ENCODE results near the gene AVL9.

AVL9 gene

GRCh38 chr7:32535162-32535702 is 39.9 kb downstream of the AVL9 start:
- DNase-seq, result no peak

GRCh38 chr7:32536016-32536415 is 40.7 kb downstream of the AVL9 start:
- no peak for DNase-seq

GRCh38 chr7:32536585-32536984 is 41.3 kb downstream of the AVL9 start:
- no peak for DNase-seq

- DNase-seq, result no peak
Observed at GRCh38 chr7:32537760-32538159, 42.5 kb downstream of the AVL9 start.

DNA sequence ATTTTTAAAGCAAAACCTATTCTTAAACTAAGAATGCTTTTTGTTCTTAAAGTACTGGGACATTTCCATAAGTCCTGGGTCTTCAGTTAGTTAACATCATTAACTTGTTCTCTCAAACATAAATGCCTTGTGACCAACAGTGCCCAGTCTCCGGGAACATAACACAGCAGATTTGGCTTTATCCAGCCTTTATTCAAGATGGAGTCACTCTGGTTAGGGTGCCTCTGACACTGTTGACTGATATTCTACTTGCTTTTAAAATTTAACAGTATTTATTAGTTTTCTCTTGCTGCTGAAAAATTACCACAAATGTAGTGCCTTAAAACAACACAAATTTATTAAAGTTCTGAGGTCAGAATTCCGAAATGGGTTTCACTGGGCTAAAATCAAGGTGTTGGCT is 44.1 kb downstream of the AVL9 start:
- no peak for DNase-seq

DNA sequence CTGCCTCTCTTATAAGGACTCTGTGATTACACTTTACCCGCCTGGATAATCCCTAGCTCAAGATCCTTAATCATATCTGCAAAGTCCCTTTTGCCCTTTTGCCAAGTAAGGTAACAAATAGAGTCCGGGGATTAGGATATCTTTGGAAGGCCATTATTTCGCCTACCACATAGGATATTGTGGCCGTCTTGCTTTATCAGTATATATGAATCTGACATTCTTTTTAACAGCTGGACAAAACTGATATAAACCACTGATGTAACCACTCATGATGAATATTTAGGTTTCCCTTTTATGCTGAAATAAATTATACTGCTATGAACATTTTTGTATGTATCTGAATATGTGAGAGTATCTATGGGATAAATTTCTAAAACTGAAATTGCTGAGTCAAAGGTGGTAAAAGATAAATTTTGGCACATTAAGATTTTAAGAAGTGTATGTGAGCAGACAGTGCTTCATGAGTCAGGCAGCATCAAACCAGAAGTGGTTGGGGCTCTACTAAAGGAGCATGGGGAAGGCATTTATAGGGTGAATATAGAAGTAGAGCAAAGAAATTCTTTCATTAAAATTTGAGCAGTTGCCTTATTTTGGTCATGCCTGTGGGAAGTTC is 44.7 kb downstream of the AVL9 start:
- no peak for DNase-seq

DNA sequence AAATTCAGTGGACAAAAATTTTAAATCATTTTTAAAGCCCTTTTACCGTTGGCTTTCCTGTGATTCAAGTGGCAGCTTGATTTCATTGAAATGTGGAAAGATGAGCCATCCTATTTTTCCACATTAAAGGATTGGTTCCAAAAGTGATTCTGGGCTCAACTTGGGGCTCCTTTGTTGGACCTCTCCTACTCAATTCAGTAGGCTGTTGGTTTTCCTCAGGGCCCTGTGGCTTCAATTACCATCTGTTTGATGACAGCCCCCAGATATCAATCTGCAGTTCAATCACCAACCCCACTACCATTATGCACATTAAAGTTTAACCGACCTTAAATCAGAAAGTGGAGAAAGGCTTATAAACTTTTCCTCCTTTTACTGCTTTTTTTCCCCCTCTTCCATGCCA is 47.3 kb downstream of the AVL9 start:
- no peak for DNase-seq

DNA sequence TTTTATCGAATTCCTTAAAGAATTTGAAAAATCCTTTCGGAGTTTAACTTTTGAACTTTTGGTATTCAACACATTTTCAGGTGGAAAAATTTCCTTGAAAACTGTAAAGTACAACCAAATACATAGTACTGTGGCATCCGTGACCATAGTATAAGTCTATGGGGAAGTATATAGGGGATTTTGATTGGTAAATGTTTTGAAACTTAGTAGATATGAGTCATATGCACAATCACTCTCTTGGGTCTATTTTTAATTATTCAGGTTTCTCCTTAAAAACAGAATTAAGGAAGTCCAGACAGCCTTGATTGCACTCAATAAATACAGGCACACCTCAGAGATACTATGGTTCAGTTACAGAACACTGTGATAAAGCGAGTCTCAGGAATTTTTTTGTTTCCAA is 64.2 kb downstream of the AVL9 start:
- no peak for DNase-seq

DNA sequence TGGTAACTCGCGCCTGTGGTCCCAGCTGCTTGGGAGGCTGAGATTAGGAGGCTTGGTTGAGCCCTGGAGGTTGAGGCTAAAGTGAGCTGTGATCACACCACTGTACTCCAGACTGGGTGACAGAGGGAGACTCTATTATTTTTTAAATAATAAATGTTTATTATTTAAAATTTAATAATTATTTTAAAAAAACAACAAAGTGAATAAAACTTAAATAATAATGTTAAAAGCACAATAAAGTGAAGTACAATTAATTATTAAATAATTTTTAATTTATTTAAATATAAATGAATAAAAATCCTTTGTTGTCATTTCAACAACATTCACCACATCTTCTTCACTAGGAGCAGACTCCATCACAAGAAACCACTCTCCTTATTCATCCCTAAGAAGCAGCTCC is 64.8 kb downstream of the AVL9 start:
- no peak for DNase-seq

DNA sequence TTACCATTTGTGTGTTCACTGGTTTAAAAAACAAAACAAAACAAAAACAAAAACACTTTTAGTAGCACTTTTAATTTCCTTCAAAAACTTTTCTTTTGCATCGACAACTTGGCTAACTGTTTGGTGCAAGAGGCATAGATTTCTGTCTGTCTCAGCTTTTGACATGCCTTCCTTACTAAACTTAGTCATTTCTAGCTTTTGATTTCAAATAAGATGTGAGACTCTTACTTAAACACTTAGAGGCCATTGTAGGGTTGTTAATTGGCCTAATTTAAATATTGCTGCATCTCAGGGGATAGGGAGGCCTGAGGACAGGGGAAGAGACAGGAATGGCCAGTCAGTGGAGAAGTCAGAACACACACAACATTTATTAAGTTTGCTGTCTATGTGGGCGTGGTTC is 66.3 kb downstream of the AVL9 start:
- no peak for DNase-seq

GRCh38 chr7:32564542-32564941 is 69.3 kb downstream of the AVL9 start:
- no peak for DNase-seq

DNA sequence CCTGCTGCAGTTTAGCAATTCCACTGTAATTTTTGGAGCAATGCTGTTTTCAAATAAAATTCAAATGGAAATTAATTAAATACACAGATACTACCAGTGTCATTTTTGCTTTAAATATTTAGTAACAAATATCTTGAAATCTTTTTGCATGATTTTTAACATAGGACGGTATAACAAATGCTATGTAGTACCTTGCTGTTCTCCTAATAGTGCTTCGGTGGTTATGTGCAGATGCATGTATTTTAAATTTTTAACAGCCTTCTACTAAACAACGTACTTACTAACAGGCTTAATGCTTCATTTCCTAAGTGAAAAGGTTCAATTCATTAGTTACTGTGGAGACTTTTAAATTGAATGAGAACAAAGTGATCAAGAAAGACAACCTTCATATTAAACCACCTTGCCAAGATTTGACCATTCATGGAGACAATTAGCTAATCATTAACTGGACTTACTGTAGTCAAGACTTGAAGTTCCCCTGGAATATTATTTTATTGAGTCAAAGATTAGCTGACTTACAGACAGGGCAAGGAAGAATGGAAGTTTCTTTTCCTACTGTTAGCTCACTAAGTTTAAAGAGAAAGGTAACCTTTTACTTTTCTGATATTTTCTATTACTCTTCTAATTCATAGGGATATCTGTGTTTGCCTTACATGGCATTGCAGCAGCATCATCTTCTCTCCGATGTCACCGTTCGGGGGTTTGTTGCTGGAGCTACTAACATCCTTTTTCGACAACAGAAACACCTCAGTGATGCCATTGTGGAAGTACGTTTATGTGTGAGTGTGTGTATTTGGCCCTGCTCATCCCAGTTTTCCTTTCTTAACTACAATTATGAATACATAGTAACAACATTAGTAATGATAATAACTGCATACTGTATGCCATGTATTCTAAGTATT is 74.3 kb downstream of the AVL9 start:
- DNase-seq, result no peak

- DNase-seq, result no peak
Observed at GRCh38 chr7:32573110-32573687, 77.9 kb downstream of the AVL9 start.

- DNase-seq, result no peak
Observed at GRCh38 chr7:32574626-32575025, 79.3 kb downstream of the AVL9 start.

DNA sequence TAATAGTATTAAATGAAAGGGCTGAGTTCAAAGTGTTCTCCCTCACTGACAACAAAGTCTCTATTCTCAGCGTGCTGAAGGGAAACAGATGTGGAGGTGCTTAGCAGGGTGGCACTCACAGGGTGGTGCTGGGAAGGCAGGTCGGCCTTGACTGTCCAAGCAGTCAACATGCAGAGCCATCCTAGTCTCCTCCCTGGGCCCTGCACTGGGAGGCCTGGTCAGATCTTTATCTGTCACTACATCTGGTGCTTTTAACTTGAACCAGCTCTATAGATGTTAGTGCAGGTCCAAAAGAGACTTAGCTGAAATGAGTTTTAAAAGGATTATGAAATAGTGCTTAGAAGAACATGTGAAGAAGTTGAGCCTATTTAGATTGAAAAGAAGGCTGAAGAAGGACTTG is 82.1 kb downstream of the AVL9 start:
- DNase-seq, result no peak

GRCh38 chr7:32579776-32580175 is 84.5 kb downstream of the AVL9 start:
- DNase-seq, result no peak

GRCh38 chr7:32580646-32581045 is 85.4 kb downstream of the AVL9 start:
- no peak for DNase-seq

- DNase-seq, result no peak
Observed at GRCh38 chr7:32582036-32582435, 86.7 kb downstream of the AVL9 start.

GRCh38 chr7:32583791-32584190 is 88.5 kb downstream of the AVL9 start:
- peak; percentile 26 for DNase-seq

- no peak for DNase-seq
Observed at GRCh38 chr7:32586291-32587221, 91.3 kb downstream of the AVL9 start.

DNA sequence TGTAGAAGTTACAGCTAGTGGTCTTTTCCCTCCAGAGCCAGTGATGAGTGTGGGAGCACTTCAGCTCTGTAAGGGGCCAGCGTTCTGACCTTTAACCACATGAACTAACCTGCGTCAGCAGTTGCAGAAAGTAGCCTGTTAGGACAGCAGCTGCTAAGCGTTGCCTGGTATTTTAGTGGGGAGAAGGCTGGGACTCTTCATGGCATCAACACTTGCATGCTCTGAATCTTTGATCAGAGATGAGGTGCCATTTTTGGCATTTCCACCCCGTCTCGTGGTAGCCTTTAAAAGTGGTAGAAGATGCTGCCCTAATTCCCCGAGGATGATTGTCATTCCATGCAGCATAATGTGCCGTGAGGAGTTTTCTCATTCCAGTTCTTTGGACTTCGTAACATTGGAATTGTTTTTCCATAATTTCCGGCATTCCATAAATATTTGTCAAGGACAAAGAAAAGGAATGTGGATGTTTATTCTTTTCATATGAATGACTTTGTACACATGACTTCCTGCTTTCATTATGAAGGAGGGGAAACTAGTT is 92.2 kb downstream of the AVL9 start:
- DNase-seq, result no peak

DNA sequence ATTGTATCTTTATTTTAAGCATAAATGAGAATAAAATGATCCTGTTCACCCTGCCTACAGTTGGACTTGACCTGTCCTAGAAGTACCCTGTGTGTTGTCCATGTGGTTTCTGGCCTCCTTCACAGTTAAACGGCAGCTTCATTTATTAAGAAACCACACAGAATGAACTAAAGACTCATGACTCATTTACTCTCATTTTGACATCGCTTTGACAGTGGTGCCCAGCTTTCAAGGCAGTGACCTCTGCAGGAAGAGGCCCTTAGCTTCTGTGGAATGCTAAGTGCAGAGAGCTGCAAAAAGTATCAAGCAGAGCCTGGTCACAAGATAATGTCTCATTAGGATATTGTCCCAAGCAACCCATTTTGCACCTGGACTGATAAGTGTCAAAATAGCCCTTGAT is 93.4 kb downstream of the AVL9 start:
- DNase-seq, result no peak

GRCh38 chr7:32591938-32592337 is 96.6 kb downstream of the AVL9 start:
- no peak for DNase-seq

Measured in NCI-H524 treated with DMSO at 0.1 percent for 48 hours (cell line).